ENCODE data around the gene CEP126. TPM values are rescaled to one million over a fixed set of nuclear protein-coding genes. Genes with fewer than 3 reads are reported as not detected.

The CEP126 gene
- 1.9 and 4.3 TPM in 2 replicates for total RNA-seq

GRCh38 chr11:101914738-101915426 lies at the start of gene CEP126:
Gene CEP126, plus strand, starts transcription at chr11:101915010. Its CDS starts 275 bp downstream, at chr11:101915285.

GRCh38 chr11:101916422-101916821 lies 1.6 kb downstream of the CEP126 start, which contains the start of gene ANGPTL5:
Gene ANGPTL5, minus strand, starts transcription at chr11:101916522. Its CDS starts 8,613 bp downstream, at chr11:101907909.

GRCh38 chr11:102047305-102047924 lies 132.6 kb downstream of the CEP126 start, which contains the start of gene CFAP300:
Gene CFAP300, plus strand, starts transcription at chr11:102047437. Its CDS starts 34 bp downstream, at chr11:102047471.

Other genes with a start within 250 kb of the CEP126 start
- 2.7 TPM in 1 of 2 replicates, not detected in the other for gene ANGPTL5, start 1.5 kb downstream of the CEP126 start, total RNA-seq
- gene CFAP300, start 132.4 kb downstream of the CEP126 start, total RNA-seq: 3.2 and 8.3 TPM in 2 replicates
- 203 and 218 TPM in 2 replicates for gene YAP1, start 195.4 kb downstream of the CEP126 start, total RNA-seq

Data from smooth muscle cell of the pulmonary artery (primary cell).